Memory B cell (primary cell): ENCODE measurements around the gene CD200.
A peak's percentile ranks its signal among the peaks of the same experiment; 100 is the strongest.

Experiments used
- ATAC-seq: fragments of 150-1000 bp; cut with Tn5 transposase; 2 replicates; pipeline ENCODE4 v1.10.0; 2021; ENCODE audit warnings: low read depth, mild to moderate bottlenecking, moderate library complexity
- DNase-seq, 2 donors: peaks; one replicate each; pipeline ENCODE4 v3.0.0; 2022; ENCODE audit warnings: low spot score in 2 of 2
- H3K27ac Mint-ChIP-seq: one replicate; pipeline ENCODE4 v1.8.0; 2022; ENCODE audit warnings: mild to moderate bottlenecking, moderate library complexity, mixed read lengths
- H3K27me3 Mint-ChIP-seq: one replicate; pipeline ENCODE4 v1.8.0; 2022; ENCODE audit warnings: mixed read lengths
- H3K36me3 Mint-ChIP-seq: one replicate; pipeline ENCODE4 v1.8.0; 2022; ENCODE audit warnings: mild to moderate bottlenecking, mixed read lengths
- H3K4me1 Mint-ChIP-seq: one replicate; pipeline ENCODE4 v1.8.0; 2022; ENCODE audit warnings: mixed read lengths
- H3K4me3 Mint-ChIP-seq: one replicate; pipeline ENCODE4 v1.8.0; 2022; ENCODE audit warnings: mild to moderate bottlenecking, moderate library complexity, mixed read lengths
- H3K9me3 Mint-ChIP-seq: one replicate; pipeline ENCODE4 v1.8.0; 2022; ENCODE audit warnings: mixed read lengths

The CD200 gene

DNA sequence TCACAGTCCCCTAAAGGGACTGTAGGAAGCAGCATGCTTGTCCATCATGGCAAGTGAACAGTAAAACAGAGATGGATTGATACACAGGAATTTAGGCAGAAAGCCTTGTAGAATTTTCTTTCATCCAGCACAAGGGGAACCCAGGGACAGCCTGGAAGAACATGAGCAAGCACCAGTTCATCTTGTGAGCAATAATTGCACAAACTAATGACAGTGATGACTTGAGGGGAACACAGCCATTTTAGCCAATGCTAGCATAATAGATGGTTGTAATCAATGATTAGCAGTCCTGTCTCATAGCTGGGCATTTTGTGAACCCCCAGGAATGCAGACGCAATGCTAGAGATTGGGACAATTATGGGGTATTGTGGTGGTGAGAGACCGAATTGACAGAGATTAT lies 6.7 kb downstream of the CD200 start:
- Mint-ChIP-seq H3K9me3 (peaks cover 4% of the 10 kb centered on the region), H3K27me3 (no peaks in the 10 kb centered on the region), H3K4me1 (peaks cover 26% of the 10 kb centered on the region), H3K4me3 (no peak overlapping the region), H3K36me3 (peaks cover 18% of the 10 kb centered on the region), H3K27ac (peak overlapping the region; percentile 23)
- no peak for ATAC-seq
- no peak for DNase-seq

DNA sequence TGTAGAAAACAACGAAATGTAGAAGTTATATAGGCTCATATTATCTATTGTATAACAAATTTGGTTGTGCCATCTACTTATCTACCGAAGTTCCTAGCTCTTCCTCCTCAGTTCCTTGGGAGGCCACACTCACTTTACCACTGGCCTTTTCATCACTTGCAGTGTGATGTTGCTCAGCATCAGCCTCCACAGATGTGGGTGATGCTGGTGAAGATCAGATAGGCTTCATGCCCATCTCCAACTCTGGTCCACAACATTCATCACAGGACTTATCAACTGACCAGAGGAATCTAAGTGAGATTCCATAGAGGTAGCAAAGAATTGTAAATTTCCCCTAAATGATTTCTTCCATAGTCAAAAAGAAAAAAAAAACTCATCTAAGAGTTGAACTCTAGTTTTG lies 8.4 kb downstream of the CD200 start:
- peaks cover 4% of the 10 kb centered on the region for H3K9me3 Mint-ChIP-seq
- DNase-seq (no peak), ATAC-seq (no peak)
- peaks cover 26% of the 10 kb centered on the region for H3K36me3 Mint-ChIP-seq
- H3K27ac Mint-ChIP-seq: no peak overlapping the region
- H3K4me3 Mint-ChIP-seq: no peak overlapping the region
- H3K27me3 Mint-ChIP-seq: no peaks in the 10 kb centered on the region
- peaks cover 20% of the 10 kb centered on the region for H3K4me1 Mint-ChIP-seq

DNA sequence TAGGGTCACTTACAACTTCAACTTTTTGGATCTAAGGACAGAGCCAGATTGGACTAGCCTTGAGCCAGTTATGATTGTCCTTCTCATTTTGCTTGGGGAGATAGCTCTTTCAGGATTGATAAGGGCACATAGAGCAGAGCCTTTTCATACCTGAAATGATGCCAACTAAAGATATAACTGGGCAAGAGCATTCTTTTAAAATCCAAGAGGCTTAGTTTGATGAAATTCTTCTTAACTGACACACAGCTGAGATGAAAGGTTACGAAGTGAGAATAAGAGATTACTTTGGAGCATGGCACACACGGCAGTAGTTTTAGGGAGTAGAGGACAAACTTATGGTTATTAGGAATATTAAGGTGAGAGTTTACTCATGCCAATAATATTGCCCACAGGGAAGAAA lies 12.7 kb downstream of the CD200 start:
- H3K27ac Mint-ChIP-seq: no peak overlapping the region
- H3K4me1 Mint-ChIP-seq: peaks cover 10% of the 10 kb centered on the region

DNA sequence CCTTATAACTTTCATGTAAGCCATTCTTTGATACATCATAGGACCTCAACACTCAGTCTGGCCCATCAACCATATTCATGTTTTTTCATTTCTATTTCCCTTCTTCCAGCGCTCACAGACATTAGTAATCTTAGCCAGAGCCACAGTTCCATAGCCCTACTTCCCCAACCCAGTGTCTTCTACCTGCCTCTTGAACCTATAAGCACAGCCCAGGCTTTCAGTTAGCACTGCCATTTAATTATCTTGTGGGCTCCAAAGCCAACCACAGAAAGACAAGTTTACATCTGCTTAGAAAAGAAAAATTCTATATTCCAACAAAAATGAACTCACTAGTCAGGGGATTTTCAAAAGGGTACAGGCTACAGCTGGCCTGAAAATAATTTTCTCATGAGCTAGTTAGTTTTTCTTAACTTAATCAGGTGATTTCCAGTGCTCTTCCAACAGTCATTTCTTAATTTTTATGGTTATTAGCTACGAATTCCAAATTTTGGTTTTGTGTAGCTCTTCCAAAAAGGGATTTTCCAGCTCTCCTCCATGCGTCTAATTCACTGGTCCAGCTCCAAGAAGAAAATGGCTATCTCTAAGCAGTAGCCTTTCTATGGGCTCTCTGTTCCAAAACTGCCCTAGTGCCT lies 13.7 kb downstream of the CD200 start:
- Mint-ChIP-seq H3K27ac (no peak overlapping the region), H3K4me1 (peaks cover 8% of the 10 kb centered on the region), H3K36me3 (peaks cover 42% of the 10 kb centered on the region), H3K9me3 (peaks cover 4% of the 10 kb centered on the region), H3K27me3 (no peaks in the 10 kb centered on the region), H3K4me3 (no peak overlapping the region)
- DNase-seq: no peak
- ATAC-seq: no peak

More for the DNA sequence above, 12.7 kb downstream of the CD200 start:
- Mint-ChIP-seq H3K4me3 (no peak overlapping the region), H3K9me3 (peaks cover 4% of the 10 kb centered on the region), H3K27me3 (no peaks in the 10 kb centered on the region), H3K36me3 (peaks cover 42% of the 10 kb centered on the region)
- DNase-seq (no peak), ATAC-seq (no peak)

DNA sequence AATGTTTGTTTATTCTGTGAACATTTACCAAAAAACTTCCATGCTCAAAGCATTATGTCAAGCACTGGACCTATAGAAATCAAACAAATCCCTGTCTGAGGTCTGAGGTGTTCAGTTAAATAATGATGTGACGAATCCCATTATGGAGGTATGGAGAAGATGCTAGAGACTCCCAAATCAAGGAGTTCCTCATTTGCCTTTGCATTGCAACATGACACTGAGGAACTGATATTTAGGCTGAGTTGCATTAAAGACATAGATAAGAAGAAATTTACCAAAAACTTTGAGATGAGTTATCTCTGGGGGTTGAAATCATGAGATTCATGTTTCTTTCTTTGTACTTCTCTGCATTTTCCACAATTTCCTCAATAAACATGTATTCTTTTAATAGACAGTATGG lies 16.0 kb downstream of the CD200 start:
- Mint-ChIP-seq H3K36me3 (peaks cover 33% of the 10 kb centered on the region), H3K27me3 (no peaks in the 10 kb centered on the region), H3K4me1 (peaks cover 9% of the 10 kb centered on the region), H3K9me3 (no peaks in the 10 kb centered on the region), H3K27ac (no peak overlapping the region), H3K4me3 (no peak overlapping the region)
- no peak for ATAC-seq
- no peak for DNase-seq

DNA sequence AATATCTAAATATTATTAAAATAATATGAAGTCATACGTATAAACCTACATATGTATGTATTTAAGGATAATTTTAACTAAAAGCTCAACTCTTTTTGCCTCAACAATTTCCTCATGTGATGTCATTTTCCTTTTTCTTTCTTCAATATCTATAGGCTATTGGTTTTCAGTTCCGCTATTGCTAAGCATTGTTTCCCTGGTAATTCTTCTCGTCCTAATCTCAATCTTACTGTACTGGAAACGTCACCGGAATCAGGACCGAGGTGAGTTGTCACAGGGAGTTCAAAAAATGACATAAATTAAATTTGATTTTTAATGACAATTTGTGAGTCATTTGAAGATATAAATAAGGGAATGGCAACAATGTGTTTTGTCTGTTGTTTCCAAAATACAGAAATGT lies 16.6 kb downstream of the CD200 start:
- Mint-ChIP-seq H3K9me3 (no peaks in the 10 kb centered on the region), H3K4me1 (peaks cover 9% of the 10 kb centered on the region), H3K36me3 (peaks cover 28% of the 10 kb centered on the region), H3K27me3 (no peaks in the 10 kb centered on the region), H3K4me3 (no peak overlapping the region), H3K27ac (no peak overlapping the region)
- DNase-seq (no peak), ATAC-seq (no peak)

DNA sequence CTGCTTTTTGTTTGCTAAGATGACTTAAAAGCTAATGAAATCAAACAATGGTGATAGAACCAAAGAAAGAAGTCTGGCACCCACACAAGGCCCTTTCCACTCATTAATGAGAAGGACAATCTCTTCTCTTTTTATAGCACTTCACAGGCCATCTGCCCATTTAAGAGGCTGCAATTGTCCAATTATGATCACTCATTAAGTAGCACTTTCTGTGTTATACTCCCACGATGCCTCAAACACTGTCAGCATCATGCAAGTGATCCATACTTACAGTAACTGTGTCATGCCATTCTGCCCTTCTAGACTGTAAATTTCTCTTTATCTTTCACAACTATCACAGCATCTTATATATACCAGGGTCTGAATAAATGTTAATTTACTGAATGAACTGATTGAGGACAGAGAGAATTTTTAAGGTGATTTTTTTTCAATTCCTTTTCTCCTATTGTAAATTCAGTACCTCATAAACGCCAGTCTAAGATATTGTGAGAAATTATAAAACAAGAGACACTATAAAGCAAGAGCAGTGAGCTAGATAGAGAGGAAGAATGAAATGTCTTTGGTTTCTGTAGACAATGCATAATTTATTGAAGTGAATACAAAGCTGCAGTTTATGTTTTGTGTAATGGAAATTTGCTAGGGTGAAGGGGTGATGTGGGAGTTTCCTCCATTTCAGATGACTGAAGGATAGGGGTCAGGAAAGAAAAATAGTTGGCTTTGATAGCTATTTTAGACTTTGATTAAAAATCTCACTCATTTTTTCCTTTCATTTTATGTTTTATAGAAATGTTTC lies 17.3 kb downstream of the CD200 start:
- no peaks in the 10 kb centered on the region for H3K9me3 Mint-ChIP-seq
- no peak overlapping the region for H3K27ac Mint-ChIP-seq
- peaks cover 25% of the 10 kb centered on the region for H3K36me3 Mint-ChIP-seq
- H3K4me1 Mint-ChIP-seq: peaks cover 9% of the 10 kb centered on the region
- H3K4me3 Mint-ChIP-seq: no peak overlapping the region
- DNase-seq (no peak), ATAC-seq (no peak)
- H3K27me3 Mint-ChIP-seq: no peaks in the 10 kb centered on the region

DNA sequence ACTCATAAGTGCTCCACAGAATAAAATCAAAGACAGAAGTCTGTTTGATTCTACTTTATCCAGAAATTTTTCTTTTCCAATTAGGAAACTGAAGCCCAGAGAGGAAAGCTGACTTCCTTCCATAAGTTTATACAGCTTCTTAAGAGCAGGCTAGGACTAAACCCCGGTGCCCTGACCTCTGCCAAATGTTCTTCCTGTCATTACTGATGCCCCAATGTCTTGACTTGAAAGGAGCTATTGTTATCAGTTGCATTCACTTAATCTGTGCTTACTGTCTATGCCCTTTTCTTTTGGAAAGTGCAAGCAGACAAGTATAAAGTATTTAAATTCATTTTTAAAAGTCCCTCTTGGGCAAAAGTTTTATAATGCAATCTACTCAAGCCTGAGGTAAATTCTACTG lies 18.1 kb downstream of the CD200 start:
- Mint-ChIP-seq H3K9me3 (no peaks in the 10 kb centered on the region), H3K36me3 (peaks cover 22% of the 10 kb centered on the region), H3K27me3 (no peaks in the 10 kb centered on the region), H3K4me3 (no peak overlapping the region), H3K27ac (no peak overlapping the region), H3K4me1 (peaks cover 9% of the 10 kb centered on the region)
- no peak for DNase-seq
- ATAC-seq: no peak

DNA sequence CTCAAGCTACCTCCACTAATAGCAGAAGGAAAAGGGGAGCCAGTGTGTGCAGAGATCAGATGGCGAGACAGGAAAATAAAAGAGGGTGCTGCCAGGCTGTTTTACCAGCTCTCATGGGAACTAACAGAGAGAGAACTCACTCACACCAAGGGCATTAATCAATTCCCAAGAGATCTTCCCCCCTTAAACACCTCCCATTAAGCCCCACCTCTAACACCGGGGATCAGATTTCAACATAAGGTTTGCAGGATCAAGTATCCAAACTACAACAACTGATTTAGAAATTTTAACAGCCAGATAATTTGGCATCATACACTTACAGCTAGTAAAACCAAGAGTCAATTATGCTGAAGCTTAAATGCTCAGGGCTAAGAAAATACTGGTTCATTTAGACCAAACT lies 18.9 kb downstream of the CD200 start:
- H3K4me1 Mint-ChIP-seq: peaks cover 4% of the 10 kb centered on the region

DNA sequence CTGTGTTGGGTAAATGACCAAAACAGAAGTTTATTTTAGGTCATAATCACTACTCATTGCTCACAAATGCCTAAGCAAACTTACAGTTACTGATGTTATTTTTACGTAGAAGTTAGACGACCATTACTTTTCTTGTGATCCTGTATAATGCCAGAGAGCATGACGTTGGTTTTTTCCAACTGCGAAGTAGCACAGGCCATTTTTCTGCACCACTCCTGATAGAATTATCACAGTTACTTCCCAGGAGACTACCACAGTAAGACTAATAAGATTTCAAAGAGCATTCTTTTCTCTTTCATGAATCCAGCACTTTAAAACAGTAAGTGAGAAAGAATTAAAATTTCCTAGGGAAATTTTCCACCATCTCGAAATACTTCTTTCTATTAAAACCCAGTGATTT lies 19.8 kb downstream of the CD200 start:
- peaks cover 4% of the 10 kb centered on the region for H3K4me1 Mint-ChIP-seq
- H3K4me3 Mint-ChIP-seq: no peak overlapping the region
- peaks cover 10% of the 10 kb centered on the region for H3K36me3 Mint-ChIP-seq
- H3K9me3 Mint-ChIP-seq: no peaks in the 10 kb centered on the region
- ATAC-seq (no peak), DNase-seq (no peak)
- no peak overlapping the region for H3K27ac Mint-ChIP-seq
- no peaks in the 10 kb centered on the region for H3K27me3 Mint-ChIP-seq

More for the DNA sequence above, 18.9 kb downstream of the CD200 start:
- no peak for DNase-seq
- peaks cover 16% of the 10 kb centered on the region for H3K36me3 Mint-ChIP-seq
- no peak overlapping the region for H3K27ac Mint-ChIP-seq
- H3K27me3 Mint-ChIP-seq: no peaks in the 10 kb centered on the region
- ATAC-seq: no peak
- H3K4me3 Mint-ChIP-seq: no peak overlapping the region
- no peaks in the 10 kb centered on the region for H3K9me3 Mint-ChIP-seq

DNA sequence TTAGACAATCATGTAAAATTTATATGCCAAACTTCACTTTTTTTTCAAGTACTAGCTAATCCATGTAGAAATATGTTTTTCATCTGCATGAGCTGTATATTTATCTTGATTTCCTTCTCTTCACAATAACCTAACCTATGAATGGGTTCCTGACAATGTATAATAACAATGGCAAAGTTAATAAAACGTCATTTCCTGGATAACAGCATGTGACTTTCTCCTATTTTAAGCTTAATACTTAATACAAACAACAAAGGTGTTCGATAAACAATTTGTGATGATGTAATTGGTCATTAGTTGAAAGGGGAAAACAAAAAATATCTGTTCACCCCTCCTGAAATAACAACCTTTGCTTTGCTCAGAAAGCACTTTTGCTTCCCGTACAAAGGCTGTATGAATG lies 20.4 kb downstream of the CD200 start:
- Mint-ChIP-seq H3K9me3 (no peaks in the 10 kb centered on the region), H3K27me3 (no peaks in the 10 kb centered on the region), H3K36me3 (peaks cover 8% of the 10 kb centered on the region), H3K4me3 (no peak overlapping the region), H3K27ac (peak overlapping the region; percentile 45), H3K4me1 (peaks cover 11% of the 10 kb centered on the region)
- no peak for DNase-seq
- no peak for ATAC-seq

DNA sequence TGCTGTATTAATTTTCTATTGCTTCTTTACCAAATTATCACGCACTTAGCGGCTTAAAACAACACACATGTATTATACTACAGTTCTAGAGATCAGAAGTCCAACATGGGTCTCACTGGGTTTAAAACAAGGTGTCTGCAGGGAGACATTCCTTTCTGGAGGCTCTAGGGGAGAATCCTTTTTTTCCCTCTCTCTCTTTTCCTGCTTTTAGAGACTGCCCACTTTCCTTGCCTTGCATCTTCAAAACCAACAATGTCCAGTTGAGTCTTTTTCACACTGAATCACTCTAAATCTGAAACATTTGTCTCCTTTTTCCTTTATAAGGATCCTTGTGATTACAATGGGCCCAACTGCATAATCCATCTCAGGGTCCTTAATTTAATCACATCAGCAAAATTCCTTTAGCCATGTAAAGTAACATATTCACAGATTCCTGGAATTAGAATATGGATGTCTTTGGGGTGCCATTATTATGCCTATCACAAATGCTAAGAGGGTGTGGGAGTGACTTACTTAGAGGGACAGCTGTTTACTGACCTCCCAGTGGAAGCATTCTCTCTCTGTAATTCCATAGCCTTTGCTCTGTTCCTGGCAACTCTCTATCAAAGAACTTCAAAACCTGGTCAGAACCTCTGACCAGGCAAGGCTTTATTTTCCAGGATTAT lies 21.8 kb downstream of the CD200 start:
- no peaks in the 10 kb centered on the region for H3K27me3 Mint-ChIP-seq
- H3K27ac Mint-ChIP-seq: no peak overlapping the region
- H3K9me3 Mint-ChIP-seq: no peaks in the 10 kb centered on the region
- H3K4me3 Mint-ChIP-seq: no peak overlapping the region
- peaks cover 17% of the 10 kb centered on the region for H3K4me1 Mint-ChIP-seq
- DNase-seq: no peak
- ATAC-seq: no peak
- peaks cover 5% of the 10 kb centered on the region for H3K36me3 Mint-ChIP-seq

DNA sequence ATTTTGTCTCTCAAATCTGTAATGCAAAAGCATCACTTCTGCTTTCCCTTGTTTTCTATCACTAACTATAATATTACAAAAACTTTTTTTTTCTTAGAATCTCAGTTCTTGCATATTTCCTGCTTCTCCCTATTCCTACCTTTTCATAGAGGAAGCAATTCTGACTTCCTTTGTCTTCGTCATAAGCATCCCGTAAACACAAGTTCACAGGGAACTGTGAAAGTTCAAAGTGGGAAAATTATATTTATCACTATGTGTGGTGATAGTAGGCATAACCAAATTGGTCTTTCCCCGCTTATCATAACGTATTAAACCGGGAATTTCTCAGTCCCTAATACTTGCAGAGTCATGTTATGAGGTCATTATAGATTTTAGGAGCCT lies 22.3 kb downstream of the CD200 start:
- Mint-ChIP-seq H3K27me3 (no peaks in the 10 kb centered on the region), H3K36me3 (peaks cover 2% of the 10 kb centered on the region), H3K4me1 (peaks cover 17% of the 10 kb centered on the region), H3K4me3 (no peak overlapping the region), H3K9me3 (no peaks in the 10 kb centered on the region), H3K27ac (no peak overlapping the region)
- no peak for DNase-seq
- no peak for ATAC-seq

DNA sequence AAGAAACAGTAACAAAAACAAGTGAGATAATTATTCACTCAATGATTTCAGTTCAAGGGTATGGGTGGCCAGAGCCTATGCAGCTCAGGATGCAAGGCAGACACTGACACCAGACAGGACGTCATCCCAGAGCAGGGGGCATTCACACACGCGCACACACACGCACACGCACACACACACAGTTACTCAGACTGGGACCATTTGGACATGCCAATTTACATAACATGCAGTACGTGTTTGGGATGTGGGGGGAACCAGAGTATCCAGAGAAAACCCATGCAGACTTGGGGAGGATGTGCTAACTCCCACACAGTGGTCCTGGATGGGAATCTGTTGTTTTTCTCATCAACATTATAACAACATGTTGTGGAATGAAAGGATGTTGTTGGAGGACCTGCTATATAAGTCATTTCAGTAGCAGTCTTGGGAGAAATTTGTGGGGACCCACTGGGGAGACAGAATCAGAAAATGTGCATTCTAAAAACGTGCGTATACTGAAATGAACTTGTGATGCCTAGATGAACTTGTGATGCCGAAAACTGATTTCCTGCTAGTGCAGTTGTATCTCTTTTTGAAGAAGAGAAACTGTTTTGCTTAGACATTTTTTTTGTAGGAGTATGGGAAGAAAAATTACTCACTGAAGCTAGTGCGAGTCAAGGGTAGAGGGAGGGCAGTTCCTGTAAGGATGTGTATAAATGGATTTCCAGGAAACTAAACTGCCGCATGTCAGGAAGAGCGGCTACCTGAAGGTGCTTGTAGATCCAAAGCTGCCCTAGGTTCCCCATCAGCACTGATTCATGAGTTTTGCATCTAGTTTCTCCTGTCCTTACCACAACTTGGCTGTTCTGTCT lies 25.2 kb downstream of the CD200 start:
- peaks cover 12% of the 10 kb centered on the region for H3K4me1 Mint-ChIP-seq
- peak overlapping the region; percentile 79 for H3K4me3 Mint-ChIP-seq
- ATAC-seq (peak; percentile 65), DNase-seq (no peak)
- peaks cover 3% of the 10 kb centered on the region for H3K36me3 Mint-ChIP-seq
- no peaks in the 10 kb centered on the region for H3K9me3 Mint-ChIP-seq
- H3K27me3 Mint-ChIP-seq: no peaks in the 10 kb centered on the region
- H3K27ac Mint-ChIP-seq: peak overlapping the region; percentile 38
